Mammary epithelial cell (primary cell): ENCODE measurements around the gene ARHGEF10L.

Experiments used
- CTCF ChIP-seq, 2 donors: IDR thresholded peaks in 1 of 2; conservative IDR thresholded peaks in 1 of 2; 2 replicates each; pipeline ENCODE4 v1.5.1; 2011 to 2012; ENCODE audit warnings: inconsistent platforms in 2 of 2, low read length in 2 of 2, mild to moderate bottlenecking in 2 of 2, control low read depth in 1 of 2, low read depth in 1 of 2; ENCODE audit not compliant: insufficient read depth in 1 of 2; ENCODE audit errors: extremely low read depth in 1 of 2
- EZH2 ChIP-seq: IDR thresholded peaks from 2 replicates; pipeline ENCODE4 v1.6.1; 2012; ENCODE audit warnings: low read length, inconsistent platforms, borderline replicate concordance

GRCh38 chr1:17678011-17678410 lies 138.5 kb downstream of the ARHGEF10L start:
- TF ChIP-seq CTCF (conservative IDR thresholded peaks at IDR 0.05 in 1 of 2, IDR thresholded peaks at IDR 0.05 in 1 of 2; ENCODE audit: extremely low read depth in 1 of 2, insufficient read depth in 1 of 2, low read depth in 1 of 2, low read length in 2 of 2) (no peak), EZH2 (no peak)
